Type B pancreatic cell (in vitro differentiated cells): ENCODE data around the gene SLAMF1. TPM values are rescaled to one million over a fixed set of nuclear protein-coding genes. Genes with fewer than 3 reads are reported as not detected.
"Not testable (repeated sequence)": the region's sequence is repeated elsewhere in the genome, so short reads cannot be mapped to it uniquely, and the experiment has no call there.

Experiments used
- DNase-seq: peaks from one replicate; pipeline ENCODE4 v3.0.0; 2021; ENCODE audit warnings: mixed read lengths; ENCODE audit not compliant: unreplicated experiment; ENCODE audit errors: extremely low spot score
- H3K27ac Mint-ChIP-seq: 2 replicates; pipeline ENCODE4 v1.8.0; 2021; ENCODE audit warnings: mild to moderate bottlenecking, mixed read lengths
- H3K27me3 Mint-ChIP-seq: 2 replicates; pipeline ENCODE4 v1.8.0; 2021; ENCODE audit warnings: mixed read lengths
- H3K36me3 Mint-ChIP-seq: 2 replicates; pipeline ENCODE4 v1.8.0; 2021; ENCODE audit warnings: mixed read lengths
- H3K4me1 Mint-ChIP-seq: one replicate; pipeline ENCODE4 v1.8.0; 2021; ENCODE audit warnings: mixed read lengths; ENCODE audit not compliant: unreplicated experiment
- H3K4me3 Mint-ChIP-seq: 2 replicates; pipeline ENCODE4 v1.8.0; 2021; ENCODE audit warnings: mild to moderate bottlenecking, mixed read lengths
- H3K9me3 Mint-ChIP-seq: 2 replicates; pipeline ENCODE4 v1.8.0; 2021; ENCODE audit warnings: mixed read lengths
- CTCF ChIP-seq: fragments of 200-600 bp; sonication (generic); conservative IDR thresholded peaks from 2 replicates; pipeline ENCODE4 v1.5.0; 2021; ENCODE audit warnings: antibody characterized with exemption, mild to moderate bottlenecking
- total RNA-seq: library from RNA; stranded (reverse); gene quantifications from 2 replicates; pipeline ENCODE4 v1.2.1, GENCODE V29; 2021; ENCODE audit warnings: low replicate concordance

SLAMF1 gene
- total RNA-seq, 1 donor from 2014 or later, result not detected

- Mint-ChIP-seq H3K4me3 (no peak overlapping the region), H3K36me3 (no peaks in the 10 kb centered on the region), H3K27ac (no peak overlapping the region), H3K4me1 (no peaks in the 10 kb centered on the region), H3K9me3 (no peaks in the 10 kb centered on the region), H3K27me3 (peaks cover 6% of the 10 kb centered on the region)
- no peak for TF ChIP-seq CTCF
- DNase-seq, result no peak
These were observed 49.8 kb downstream of the SLAMF1 start for GRCh38 chr1:160597051-160597450.

GRCh38 chr1:160590488-160590887 is 56.4 kb downstream of the SLAMF1 start:
- Mint-ChIP-seq H3K4me3 (no peak overlapping the region), H3K27me3 (peaks cover 6% of the 10 kb centered on the region), H3K36me3 (no peaks in the 10 kb centered on the region), H3K9me3 (no peaks in the 10 kb centered on the region), H3K4me1 (no peaks in the 10 kb centered on the region), H3K27ac (no peak overlapping the region)
- no peak for TF ChIP-seq CTCF
- no peak for DNase-seq

GRCh38 chr1:160588468-160588867 is 58.4 kb downstream of the SLAMF1 start:
- no peak for TF ChIP-seq CTCF
- Mint-ChIP-seq H3K4me1 (no peaks in the 10 kb centered on the region), H3K36me3 (no peaks in the 10 kb centered on the region), H3K27me3 (peaks cover 2% of the 10 kb centered on the region), H3K4me3 (no peak overlapping the region), H3K27ac (no peak overlapping the region), H3K9me3 (peaks cover 5% of the 10 kb centered on the region)
- no peak for DNase-seq

GRCh38 chr1:160584784-160585183 is 62.1 kb downstream of the SLAMF1 start:
- Mint-ChIP-seq H3K27me3 (peaks cover 6% of the 10 kb centered on the region), H3K36me3 (no peaks in the 10 kb centered on the region), H3K4me3 (no peak overlapping the region), H3K27ac (no peak overlapping the region), H3K9me3 (peaks cover 8% of the 10 kb centered on the region), H3K4me1 (no peaks in the 10 kb centered on the region)
- no peak for DNase-seq
- TF ChIP-seq CTCF, result no peak

- not testable (repeated sequence) for H3K9me3 Mint-ChIP-seq, H3K36me3 Mint-ChIP-seq
- H3K27me3 Mint-ChIP-seq, result peaks cover 11% of the 10 kb centered on the region
These were observed 63.9 kb downstream of the SLAMF1 start for GRCh38 chr1:160582976-160583375.

GRCh38 chr1:160581961-160582360 is 64.9 kb downstream of the SLAMF1 start:
- no peak for DNase-seq
- TF ChIP-seq CTCF, result no peak

More at GRCh38 chr1:160582976-160583375, 63.9 kb downstream of the SLAMF1 start:
- H3K4me3 Mint-ChIP-seq, DNase-seq, H3K27ac Mint-ChIP-seq, H3K4me1 Mint-ChIP-seq: not testable (repeated sequence)

More at GRCh38 chr1:160581961-160582360, 64.9 kb downstream of the SLAMF1 start:
- Mint-ChIP-seq H3K27ac (no peak overlapping the region), H3K4me1 (no peaks in the 10 kb centered on the region), H3K27me3 (peaks cover 18% of the 10 kb centered on the region), H3K9me3 (peaks cover 8% of the 10 kb centered on the region), H3K36me3 (no peaks in the 10 kb centered on the region), H3K4me3 (no peak overlapping the region)
